GM21390 (cell line): ENCODE results near the gene ZFAND3.
"Not testable (repeated sequence)": the region's sequence is repeated elsewhere in the genome, so short reads cannot be mapped to it uniquely, and the experiment has no call there.

Experiments used
- ATAC-seq: cut with Tn5 transposase; IDR thresholded peaks from one replicate; pipeline ENCODE4 v1.9.1; 2021; ENCODE audit not compliant: unreplicated experiment

Gene ZFAND3

GRCh38 chr6:37990762-37991525, 171.4 kb downstream of the ZFAND3 start:
- no peak for ATAC-seq

GRCh38 chr6:37992749-37993148, 173.2 kb downstream of the ZFAND3 start:
- ATAC-seq, result no peak

GRCh38 chr6:37993194-37993593, 173.7 kb downstream of the ZFAND3 start:
- not testable (repeated sequence) for ATAC-seq

- no peak for ATAC-seq
Observed at GRCh38 chr6:37993596-37993995, 174.1 kb downstream of the ZFAND3 start.

- ATAC-seq, result no peak
Observed at GRCh38 chr6:37994223-37994622, 174.7 kb downstream of the ZFAND3 start.

GRCh38 chr6:37998366-37998765, 178.8 kb downstream of the ZFAND3 start:
- ATAC-seq, result no peak

GRCh38 chr6:38001386-38001785, 181.9 kb downstream of the ZFAND3 start:
- no peak for ATAC-seq

GRCh38 chr6:38004908-38005307, 185.4 kb downstream of the ZFAND3 start:
- ATAC-seq, result no peak

GRCh38 chr6:38011937-38012336, 192.4 kb downstream of the ZFAND3 start:
- ATAC-seq, result no peak

GRCh38 chr6:38012573-38012972, 193.0 kb downstream of the ZFAND3 start:
- ATAC-seq, result no peak

- no peak for ATAC-seq
Observed at GRCh38 chr6:38015341-38015740, 195.8 kb downstream of the ZFAND3 start.

- ATAC-seq, result no peak
Observed at GRCh38 chr6:38016824-38017223, 197.3 kb downstream of the ZFAND3 start.

- ATAC-seq, result no peak
Observed at GRCh38 chr6:38018755-38019165, 199.2 kb downstream of the ZFAND3 start.

- no peak for ATAC-seq
Observed at GRCh38 chr6:38020593-38020992, 201.1 kb downstream of the ZFAND3 start.

GRCh38 chr6:38021029-38021428, 201.5 kb downstream of the ZFAND3 start:
- no peak for ATAC-seq

- ATAC-seq, result no peak
Observed at GRCh38 chr6:38021571-38021970, 202.0 kb downstream of the ZFAND3 start.

GRCh38 chr6:38022688-38023087, 203.2 kb downstream of the ZFAND3 start:
- ATAC-seq, result no peak

- no peak for ATAC-seq
Observed at GRCh38 chr6:38024908-38025307, 205.4 kb downstream of the ZFAND3 start.

- no peak for ATAC-seq
Observed at GRCh38 chr6:38025451-38025850, 205.9 kb downstream of the ZFAND3 start.

GRCh38 chr6:38027685-38028373, 208.3 kb downstream of the ZFAND3 start:
- no peak for ATAC-seq

GRCh38 chr6:38030380-38030779, 210.9 kb downstream of the ZFAND3 start:
- ATAC-seq, result no peak

GRCh38 chr6:38032797-38033196, 213.3 kb downstream of the ZFAND3 start:
- ATAC-seq, result no peak
